ENCODE data around the gene ZNF333.

Gene ZNF333

GRCh38 chr19:14761607-14762006 is 71.8 kb downstream of the ZNF333 start:
- no peak for TF ChIP-seq CTCF (IDR thresholded peaks at IDR 0.05)

- TF ChIP-seq CTCF (IDR thresholded peaks at IDR 0.05), result no peak
These were observed 72.3 kb downstream of the ZNF333 start for GRCh38 chr19:14762111-14762510.

- TF ChIP-seq CTCF (IDR thresholded peaks at IDR 0.05), result no peak
These were observed 73.8 kb downstream of the ZNF333 start for GRCh38 chr19:14763497-14764145.

GRCh38 chr19:14764401-14764800 is 74.6 kb downstream of the ZNF333 start:
- TF ChIP-seq CTCF (IDR thresholded peaks at IDR 0.05), result no peak

GRCh38 chr19:14767466-14767971 is 77.7 kb downstream of the ZNF333 start:
- TF ChIP-seq CTCF (IDR thresholded peaks at IDR 0.05), result no peak

- TF ChIP-seq CTCF (IDR thresholded peaks at IDR 0.05), result no peak
These were observed 78.2 kb downstream of the ZNF333 start for GRCh38 chr19:14768001-14768400.

GRCh38 chr19:14769201-14769600 is 79.4 kb downstream of the ZNF333 start:
- no peak for TF ChIP-seq CTCF (IDR thresholded peaks at IDR 0.05)

GRCh38 chr19:14770136-14770535 is 80.3 kb downstream of the ZNF333 start:
- no peak for TF ChIP-seq CTCF (IDR thresholded peaks at IDR 0.05)
